B cell (primary cell): ENCODE measurements around the gene AAR2. TPM values are rescaled to one million over a fixed set of nuclear protein-coding genes. Genes with fewer than 3 reads are reported as not detected.

Source experiments
- ATAC-seq: fragments of 200-7000 bp; cut with Tn5 transposase; one replicate; pipeline ENCODE4 v1.10.0; 2021; ENCODE audit warnings: low read depth, mild to moderate bottlenecking, moderate number of reproducible peaks, moderate library complexity
- CTCF ChIA-PET: fragments of 350-600 bp; sonication (Branson Sonifier 250); formaldehyde crosslinking; loops from one replicate; lab custom pipeline; 2021; ENCODE audit warnings: antibody characterized with exemption, inconsistent platforms; lab: Charles Lee
- POLR2A ChIA-PET: fragments of 350-600 bp; sonication (Branson Sonifier 250); formaldehyde crosslinking; loops from one replicate; lab custom pipeline; 2021; ENCODE audit warnings: antibody characterized with exemption; lab: Charles Lee
- DNase-seq: peaks from one replicate; pipeline ENCODE4 v3.0.0; 2013
- H2AFZ ChIP-seq: 2 replicates; pipeline ENCODE4 v1.6.1; 2012; ENCODE audit warnings: mild to moderate bottlenecking, low read depth, low read length; ENCODE audit not compliant: insufficient read depth, poor library complexity, severe bottlenecking
- H3K27ac ChIP-seq, 2 donors: 1 replicate in 1 of 2; 2 replicates in 1 of 2; pipeline ENCODE4 v1.5.1; 2012 to 2013; ENCODE audit warnings: low read length in 2 of 2, mild to moderate bottlenecking in 2 of 2, moderate library complexity in 1 of 2
- H3K27me3 ChIP-seq, 4 experiments: fragments of 200-600 bp in 1 of 4; sonication (generic) in 1 of 4; replicated peaks in 1 of 4; 1 replicate in 2 of 4; 2 replicates in 2 of 4; pipeline versions ENCODE4 v1.6.1 to v1.7.0; 2013 to 2016; ENCODE audit warnings: low read length in 3 of 4, mild to moderate bottlenecking in 2 of 4, mixed read lengths in 1 of 4, moderate library complexity in 1 of 4; ENCODE audit not compliant: insufficient read depth in 4 of 4, control insufficient read depth in 3 of 4; ENCODE audit errors: control extremely low read depth in 1 of 4
- H3K36me3 ChIP-seq, 2 experiments: replicated peaks in 1 of 2; 1 replicate in 1 of 2; 2 replicates in 1 of 2; pipeline versions ENCODE4 v1.6.1 to v1.7.1; 2013; ENCODE audit warnings: low read length in 1 of 2; ENCODE audit not compliant: insufficient read depth in 2 of 2, control insufficient read depth in 1 of 2; ENCODE audit errors: control extremely low read depth in 1 of 2, extremely low read depth in 1 of 2
- H3K4me1 ChIP-seq, 2 donors: fragments of 200-600 bp in 1 of 2; sonication (generic) in 1 of 2; 1 replicate in 1 of 2; 2 replicates in 1 of 2; pipeline versions ENCODE4 v1.5.1 to v1.6.1; 2013 to 2017; ENCODE audit warnings: low read length in 2 of 2; ENCODE audit not compliant: control insufficient read depth in 2 of 2, insufficient read depth in 2 of 2
- H3K4me2 ChIP-seq: replicated peaks from 2 replicates; pipeline ENCODE3; 2012; ENCODE audit warnings: mild to moderate bottlenecking, low read depth, low read length; ENCODE audit not compliant: poor library complexity, severe bottlenecking
- H3K4me3 ChIP-seq, 5 experiments: fragments of 200-600 bp in 1 of 5; sonication (generic) in 1 of 5; 1 replicate in 3 of 5; 2 replicates in 2 of 5; pipeline versions ENCODE4 v1.5.1 to v1.7.0; 2011 to 2016; ENCODE audit warnings: low read length in 4 of 5, mild to moderate bottlenecking in 4 of 5, low read depth in 2 of 5, control low read depth in 1 of 5, moderate library complexity in 1 of 5; ENCODE audit not compliant: insufficient read depth in 1 of 5; ENCODE audit errors: control extremely low read depth in 1 of 5, extremely low read depth in 1 of 5
- H3K79me2 ChIP-seq: fragments of 200-600 bp; sonication (generic); one replicate; pipeline ENCODE4 v1.6.0; 2016; ENCODE audit warnings: low read length; ENCODE audit not compliant: control insufficient read depth, insufficient read depth
- H3K9ac ChIP-seq: fragments of 200-600 bp; sonication (generic); 2 replicates; pipeline ENCODE4 v1.6.1; 2017; ENCODE audit warnings: mild to moderate bottlenecking, low read length, moderate library complexity
- H3K9me3 ChIP-seq, 3 donors: one replicate each; pipeline versions ENCODE4 v1.6.1 to v1.7.1; 2013; ENCODE audit warnings: low read length in 2 of 3; ENCODE audit not compliant: control insufficient read depth in 2 of 3, insufficient read depth in 1 of 3; ENCODE audit errors: control extremely low read depth in 1 of 3
- H4K20me1 ChIP-seq: 2 replicates; pipeline ENCODE4 v1.6.0; 2012; ENCODE audit warnings: mild to moderate bottlenecking, low read length; ENCODE audit not compliant: insufficient read depth, control insufficient read depth, poor library complexity, severe bottlenecking
- H3K27ac Mint-ChIP-seq: one replicate; pipeline ENCODE4 v1.8.0; 2021; ENCODE audit warnings: mixed read lengths
- H3K27me3 Mint-ChIP-seq: one replicate; pipeline ENCODE4 v1.8.0; 2021; ENCODE audit warnings: mixed read lengths
- H3K4me1 Mint-ChIP-seq: one replicate; pipeline ENCODE4 v1.8.0; 2021; ENCODE audit warnings: mixed read lengths
- H3K4me3 Mint-ChIP-seq: one replicate; pipeline ENCODE4 v1.8.0; 2021; ENCODE audit warnings: mixed read lengths
- H3K9me3 Mint-ChIP-seq: one replicate; pipeline ENCODE4 v1.8.0; 2022; ENCODE audit warnings: mixed read lengths; ENCODE audit not compliant: insufficient read depth
- EZH2 ChIP-seq: IDR thresholded peaks from 2 replicates; pipeline ENCODE4 v1.6.1; 2012; ENCODE audit warnings: borderline replicate concordance, low read depth, mild to moderate bottlenecking, moderate library complexity, low read length; ENCODE audit not compliant: insufficient read depth, poor library complexity, severe bottlenecking
- WGBS: methylation state at CpG from one replicate; pipeline ENCODE4 v1.1.5; 2013; ENCODE audit warnings: missing lambda C conversion rate; ENCODE audit not compliant: insufficient coverage; 5-methylcytosine and 5-hydroxymethylcytosine counted together
- intact Hi-C: fragments of 100-400 bp; cut with micrococcal nuclease; formaldehyde crosslinking; loops from one replicate; pipeline ENCODE4 v1.10.0; 2022
- polyA plus RNA-seq: library from polyadenylated mRNA; depleted of rRNA; stranded (reverse); fragments of >200 nt; gene quantifications from 2 replicates; pipeline ENCODE4 v1.2.3, GENCODE V29; 2012
- total RNA-seq, 2 donors: library from RNA; stranded (reverse); fragments of 120-200 nt in 1 of 2; gene quantifications; 1 replicate in 1 of 2; 2 replicates in 1 of 2; pipeline versions ENCODE4 v1.2.3 to v1.2.4, GENCODE V29; 2013 to 2022
- TF ChIP-seq, protein P1 (sequence below): fragments of 200-600 bp; IDR thresholded peaks from one replicate; pipeline ENCODE4 v1.8.0; 2022; ENCODE audit warnings: antibody characterized with exemption, mild to moderate bottlenecking

Gene AAR2
- total and polyA plus RNA-seq, 2 donors (not counting 1 experiment from before 2014, with no cell fraction given), result 10.3 to 21.3 TPM

DNA sequence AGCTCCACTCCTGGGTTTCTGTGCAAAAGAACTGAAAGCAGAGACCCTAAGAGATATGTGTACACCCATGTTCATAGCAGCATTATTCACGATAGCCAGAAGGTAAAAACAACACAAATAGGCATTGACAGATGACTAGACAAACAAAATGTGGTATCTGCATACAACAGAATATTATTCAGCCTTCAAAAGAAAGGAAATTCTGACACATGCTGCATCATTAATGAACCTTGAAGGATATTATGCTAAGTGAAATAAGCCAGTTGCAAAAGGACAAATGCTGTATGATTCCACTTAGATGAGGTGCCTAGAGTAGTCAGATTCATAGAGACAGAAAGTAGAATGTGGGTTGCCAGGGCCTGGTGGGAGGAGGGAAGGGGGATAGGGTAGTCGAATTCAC, 17.8 kb downstream of the AAR2 start:
- Mint-ChIP-seq H3K27me3 (no peaks in the 10 kb centered on the region), H3K9me3 (no peaks in the 10 kb centered on the region), H3K4me1 (peaks cover 3% of the 10 kb centered on the region), H3K4me3 (no peak overlapping the region), H3K27ac (no peak overlapping the region)
- H3K9me3 ChIP-seq, result no peaks in the 10 kb centered on the region
- ChIA-PET POLR2A (no interaction called here), CTCF (no interaction called here)
- no peaks in the 10 kb centered on the region for H3K4me1 ChIP-seq
- no peaks in the 10 kb centered on the region for H3K27me3 ChIP-seq
- no peak overlapping the region for H2AFZ ChIP-seq
- peaks cover 0 to 64% of the 10 kb centered on the region in 2 experiments for H3K36me3 ChIP-seq
- no peak for TF ChIP-seq EZH2
- TF ChIP-seq, protein P1, sequence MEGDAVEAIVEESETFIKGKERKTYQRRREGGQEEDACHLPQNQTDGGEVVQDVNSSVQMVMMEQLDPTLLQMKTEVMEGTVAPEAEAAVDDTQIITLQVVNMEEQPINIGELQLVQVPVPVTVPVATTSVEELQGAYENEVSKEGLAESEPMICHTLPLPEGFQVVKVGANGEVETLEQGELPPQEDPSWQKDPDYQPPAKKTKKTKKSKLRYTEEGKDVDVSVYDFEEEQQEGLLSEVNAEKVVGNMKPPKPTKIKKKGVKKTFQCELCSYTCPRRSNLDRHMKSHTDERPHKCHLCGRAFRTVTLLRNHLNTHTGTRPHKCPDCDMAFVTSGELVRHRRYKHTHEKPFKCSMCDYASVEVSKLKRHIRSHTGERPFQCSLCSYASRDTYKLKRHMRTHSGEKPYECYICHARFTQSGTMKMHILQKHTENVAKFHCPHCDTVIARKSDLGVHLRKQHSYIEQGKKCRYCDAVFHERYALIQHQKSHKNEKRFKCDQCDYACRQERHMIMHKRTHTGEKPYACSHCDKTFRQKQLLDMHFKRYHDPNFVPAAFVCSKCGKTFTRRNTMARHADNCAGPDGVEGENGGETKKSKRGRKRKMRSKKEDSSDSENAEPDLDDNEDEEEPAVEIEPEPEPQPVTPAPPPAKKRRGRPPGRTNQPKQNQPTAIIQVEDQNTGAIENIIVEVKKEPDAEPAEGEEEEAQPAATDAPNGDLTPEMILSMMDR, result no peak
- peaks cover 28% of the 10 kb centered on the region for H4K20me1 ChIP-seq
- H3K4me2 ChIP-seq, result no peak overlapping the region
- ATAC-seq (no peak), DNase-seq (no peak)
- intact Hi-C loops, result no loop called here
- no peak overlapping the region for H3K9ac ChIP-seq
- no peak overlapping the region for H3K4me3 ChIP-seq
- peaks cover 7% of the 10 kb centered on the region for H3K79me2 ChIP-seq
- 100% methylated on average over 1 of the region's 2 CpGs for WGBS
- no peak overlapping the region for H3K27ac ChIP-seq

DNA sequence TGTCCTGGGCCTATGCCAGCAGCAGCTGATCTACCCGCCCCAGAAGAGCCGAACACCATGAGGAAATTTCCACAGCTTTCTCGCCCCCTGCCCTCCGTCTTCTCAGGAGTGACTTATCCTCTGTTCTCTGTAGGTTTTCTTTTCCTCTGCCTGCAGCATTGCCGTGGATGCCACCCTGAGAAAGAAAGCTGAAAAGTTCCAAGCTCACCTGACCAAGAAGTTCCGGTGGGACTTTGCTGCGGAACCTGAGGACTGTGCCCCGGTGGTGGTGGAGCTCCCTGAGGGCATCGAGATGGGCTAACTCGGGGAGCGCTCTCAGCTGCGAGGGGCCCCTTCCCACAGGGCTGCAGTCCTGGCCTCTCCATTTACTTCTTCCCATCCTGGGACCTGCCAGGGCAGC, 19.2 kb downstream of the AAR2 start:
- no peak for ATAC-seq
- POLR2A ChIA-PET, result no interaction called here

More for the DNA sequence above, 19.2 kb downstream of the AAR2 start:
- no peaks in the 10 kb centered on the region for H3K4me1 Mint-ChIP-seq
- H3K9me3 Mint-ChIP-seq, result no peaks in the 10 kb centered on the region
- Histone ChIP-seq H3K9me3 (no peaks in the 10 kb centered on the region), H2AFZ (no peak overlapping the region), H3K9ac (no peak overlapping the region), H3K4me2 (no peak overlapping the region), H3K4me3 (no peak overlapping the region), H3K36me3 (peaks cover 0 to 53% of the 10 kb centered on the region in 2 experiments), H3K4me1 (no peaks in the 10 kb centered on the region), H3K27me3 (no peaks in the 10 kb centered on the region), H3K27ac (no peak overlapping the region), H3K79me2 (peaks cover 6% of the 10 kb centered on the region), H4K20me1 (peaks cover 26% of the 10 kb centered on the region)
- H3K27ac Mint-ChIP-seq, result no peak overlapping the region
- no peak for TF ChIP-seq EZH2
- TF ChIP-seq, protein P1, result no peak
- no peak for DNase-seq
- intact Hi-C loops, result no loop called here
- 98% methylated on average over 12 of the region's 12 CpGs for WGBS
- H3K27me3 Mint-ChIP-seq, result no peaks in the 10 kb centered on the region
- H3K4me3 Mint-ChIP-seq, result no peak overlapping the region
- CTCF ChIA-PET, result no interaction called here
